HG02678 (cell line): ENCODE measurements around the gene TADA2A.

Experiments
- ATAC-seq: cut with Tn5 transposase; IDR thresholded peaks from one replicate; pipeline ENCODE4 v1.9.1; 2021; ENCODE audit warnings: mild to moderate bottlenecking, moderate library complexity; ENCODE audit not compliant: unreplicated experiment

Gene TADA2A, protein sequence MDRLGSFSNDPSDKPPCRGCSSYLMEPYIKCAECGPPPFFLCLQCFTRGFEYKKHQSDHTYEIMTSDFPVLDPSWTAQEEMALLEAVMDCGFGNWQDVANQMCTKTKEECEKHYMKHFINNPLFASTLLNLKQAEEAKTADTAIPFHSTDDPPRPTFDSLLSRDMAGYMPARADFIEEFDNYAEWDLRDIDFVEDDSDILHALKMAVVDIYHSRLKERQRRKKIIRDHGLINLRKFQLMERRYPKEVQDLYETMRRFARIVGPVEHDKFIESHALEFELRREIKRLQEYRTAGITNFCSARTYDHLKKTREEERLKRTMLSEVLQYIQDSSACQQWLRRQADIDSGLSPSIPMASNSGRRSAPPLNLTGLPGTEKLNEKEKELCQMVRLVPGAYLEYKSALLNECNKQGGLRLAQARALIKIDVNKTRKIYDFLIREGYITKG

DNA sequence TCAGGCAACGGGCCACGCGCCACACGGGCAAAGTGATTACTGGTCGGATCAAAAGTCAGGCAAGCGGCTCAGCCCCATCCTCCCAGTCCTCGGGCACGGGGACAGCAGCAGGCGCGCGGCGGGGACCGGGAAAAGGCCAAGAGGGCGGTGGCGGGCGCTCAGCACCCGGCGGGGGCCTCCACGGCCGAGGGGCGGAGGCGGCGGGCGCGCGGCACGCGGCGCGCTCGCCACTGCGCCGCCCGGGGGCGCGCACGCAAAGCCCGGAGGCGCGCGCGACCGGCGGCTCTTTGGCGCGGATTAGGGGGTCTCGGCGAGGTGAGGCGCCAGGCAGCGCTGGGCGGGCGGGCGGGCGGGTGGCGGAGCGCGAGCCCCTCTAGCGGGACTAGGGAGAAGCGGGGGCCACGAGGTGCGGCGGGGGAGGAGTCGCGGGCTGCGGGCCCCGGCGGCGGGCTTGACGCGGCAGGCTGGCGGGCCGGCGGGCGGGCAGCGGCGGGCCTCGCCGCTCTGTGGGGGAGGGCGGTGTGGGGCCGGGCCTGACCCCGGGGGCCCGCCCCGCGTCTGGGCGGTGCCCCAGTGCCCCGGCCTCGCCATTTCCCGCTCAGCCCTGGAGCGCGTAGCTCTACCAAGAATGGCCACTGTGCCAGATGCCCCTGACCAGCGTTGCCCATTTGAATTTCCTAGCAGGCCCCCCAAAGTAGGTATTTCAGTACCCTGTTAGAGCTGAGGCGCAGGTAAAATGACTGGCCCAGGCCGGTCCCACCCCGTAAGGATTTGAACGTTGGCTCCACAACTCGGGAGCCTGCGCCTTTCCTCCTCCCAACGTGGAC, at the start of gene TADA2A, which contains the start of gene ACACA:
TADA2A (plus strand) TSS at position 252 of the 827 bp plus-strand sequence. CDS start 4,480 bp downstream, outside the sequence.
ACACA (minus strand) TSS at position 202 of the 827 bp plus-strand sequence. CDS start 537 bp downstream, outside the sequence.
- ATAC-seq, result peak; percentile 84

DNA sequence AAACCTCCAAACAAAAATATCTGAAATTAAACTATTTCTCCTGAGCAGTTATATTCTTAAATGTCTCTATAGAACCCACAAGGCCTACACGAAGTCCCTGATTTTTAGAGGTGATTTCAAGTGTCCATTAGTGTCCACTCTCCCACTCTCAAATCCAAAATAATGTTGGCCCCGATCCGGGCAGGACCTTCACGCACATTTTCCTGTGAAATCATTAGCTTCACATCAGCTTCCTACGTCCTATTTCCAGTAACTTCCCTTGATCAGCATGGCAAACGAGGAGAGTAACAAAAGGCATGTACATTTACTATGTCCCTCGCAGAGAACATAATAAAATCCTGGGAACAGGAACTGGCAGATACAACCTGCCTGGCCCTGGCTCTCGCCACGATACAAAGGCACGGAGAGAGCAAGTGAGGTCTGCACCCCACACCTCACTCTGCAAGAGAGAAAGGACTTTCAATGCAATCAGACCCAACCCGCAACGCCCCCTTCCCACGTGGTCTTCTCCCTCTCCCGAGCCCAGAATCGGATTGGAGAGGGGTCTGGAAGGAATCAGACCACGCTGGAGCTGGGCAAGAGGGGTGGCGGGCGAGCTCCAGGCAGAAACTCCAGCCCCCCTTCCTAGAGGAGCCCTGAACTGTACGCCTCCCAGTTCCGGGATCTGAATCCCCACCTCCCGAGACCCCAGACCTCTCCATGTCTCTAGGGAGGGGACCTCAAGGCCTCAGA, 48.4 kb upstream of the TADA2A start:
- peak; percentile 16 for ATAC-seq

DNA sequence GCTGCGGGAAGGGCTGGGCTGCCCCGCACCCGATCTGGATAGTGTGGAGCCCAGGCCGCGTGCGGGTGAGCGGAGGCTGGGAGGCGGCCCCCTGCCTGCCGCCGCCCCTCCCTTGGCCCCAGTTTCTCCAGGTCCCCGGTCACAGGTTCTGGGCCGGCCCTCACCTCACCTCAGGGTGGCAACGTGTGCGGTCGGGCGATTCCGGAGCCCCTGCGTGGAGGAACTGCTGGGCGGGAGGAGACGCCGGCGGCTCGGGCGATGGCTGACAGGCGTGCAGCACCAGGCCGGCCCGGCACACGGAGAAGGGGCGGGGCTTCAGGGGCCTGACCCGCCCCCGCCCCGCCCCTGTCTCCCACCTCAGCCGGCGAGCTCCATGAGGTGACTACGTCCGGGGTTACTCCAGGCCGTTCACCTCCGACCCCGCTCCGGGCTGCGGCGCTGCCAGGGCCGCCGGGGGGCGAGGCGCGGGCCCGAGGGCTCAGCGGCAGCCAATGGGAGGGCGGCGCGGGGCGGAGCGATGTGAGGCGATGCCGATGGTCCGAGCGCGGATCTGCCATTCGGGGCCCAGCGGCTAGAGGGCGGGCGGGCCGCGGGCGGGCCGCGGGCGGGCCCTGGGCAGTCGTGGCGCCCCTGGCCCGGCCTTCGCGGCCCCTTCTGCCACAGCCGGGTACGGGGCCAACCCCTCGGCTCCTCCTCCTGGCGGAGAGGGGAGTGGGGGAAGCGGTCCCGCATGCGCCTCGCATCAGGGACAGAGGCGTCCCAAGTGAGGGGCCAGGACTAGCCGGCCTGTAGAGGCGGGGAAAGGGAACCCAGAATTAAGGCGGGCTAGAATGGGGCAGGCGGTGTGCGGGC, 47.6 kb upstream of the TADA2A start:
- ATAC-seq, result peak; percentile 92

DNA sequence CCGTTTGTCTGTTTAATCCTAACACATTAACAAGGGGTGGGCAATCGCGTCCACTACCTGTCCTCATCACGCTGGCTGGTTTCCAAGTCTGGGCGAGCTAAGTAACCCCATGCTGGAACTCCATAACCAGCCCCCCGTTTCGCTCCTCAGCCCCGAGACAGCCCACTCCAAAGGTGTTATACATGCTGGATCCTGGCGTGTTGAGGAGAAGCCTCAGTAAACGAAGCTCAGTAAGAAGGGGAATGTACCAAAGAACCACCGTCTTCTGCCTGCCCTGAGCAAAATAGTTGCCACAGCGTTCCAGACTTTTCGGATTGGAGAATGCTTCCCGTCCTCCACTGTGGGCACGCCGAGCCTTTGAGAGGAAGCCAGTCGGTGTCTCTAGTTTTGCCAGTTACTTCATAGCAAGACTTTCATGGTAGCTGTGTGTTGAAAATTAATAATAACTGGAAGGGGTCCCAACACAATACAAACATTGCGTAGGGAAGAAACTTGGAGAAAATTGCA, 47.0 kb upstream of the TADA2A start:
- no peak for ATAC-seq

DNA sequence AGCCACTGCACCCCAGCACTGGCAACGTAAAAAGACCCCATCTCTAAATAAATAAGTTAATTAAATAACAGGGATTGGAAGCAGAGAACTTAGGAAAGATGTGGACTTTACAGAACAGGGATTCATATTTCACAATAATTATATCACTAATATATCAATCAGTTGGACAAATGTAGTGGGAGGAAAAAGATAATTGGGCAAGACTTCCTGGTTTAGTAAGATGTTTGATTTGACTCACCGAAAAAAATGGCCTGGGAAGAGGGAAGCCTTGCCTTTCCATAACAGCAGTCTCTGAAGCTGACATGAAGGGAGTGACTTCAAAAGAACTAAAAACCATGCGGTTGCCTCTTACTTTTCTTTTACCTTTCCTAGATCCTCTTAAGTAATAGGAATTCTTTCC, 46.1 kb upstream of the TADA2A start:
- ATAC-seq, result no peak

DNA sequence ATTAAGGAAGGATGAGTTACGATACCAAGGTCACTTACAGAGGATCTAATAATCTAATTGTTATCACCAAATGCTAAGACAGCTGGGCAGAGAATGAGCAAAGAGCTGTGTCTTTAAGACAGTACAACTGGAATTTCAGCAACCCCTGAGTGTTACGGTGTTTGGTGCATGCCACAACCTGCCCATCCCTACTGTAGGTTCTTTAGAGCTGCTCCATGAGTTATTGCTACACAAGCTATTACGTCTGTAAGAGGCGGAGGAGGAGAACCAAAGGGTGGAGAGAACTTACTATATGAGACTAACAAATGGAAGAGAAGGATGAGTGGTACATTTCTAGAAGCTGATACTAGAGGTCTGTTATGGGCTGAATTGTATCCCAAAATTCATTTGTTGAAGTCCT, 45.1 kb upstream of the TADA2A start:
- no peak for ATAC-seq

DNA sequence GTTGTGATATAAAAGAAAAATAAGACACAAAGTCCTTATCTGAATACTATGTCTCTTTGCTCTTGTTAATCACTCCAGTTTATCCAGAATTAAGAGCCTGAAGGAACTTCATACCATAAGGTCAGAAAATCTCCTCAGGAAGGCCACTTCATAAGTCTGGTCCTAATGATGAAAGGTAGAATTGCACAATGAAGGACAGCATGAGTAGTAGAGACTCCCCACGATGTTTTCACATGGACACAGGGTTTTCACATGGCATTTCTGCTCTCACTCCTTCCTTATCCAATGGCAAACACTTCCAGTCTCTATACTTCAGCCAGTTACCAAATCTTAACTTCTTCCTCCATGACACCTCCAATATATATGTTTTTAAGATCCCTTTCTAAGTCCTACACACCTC, 41.1 kb upstream of the TADA2A start:
- no peak for ATAC-seq

DNA sequence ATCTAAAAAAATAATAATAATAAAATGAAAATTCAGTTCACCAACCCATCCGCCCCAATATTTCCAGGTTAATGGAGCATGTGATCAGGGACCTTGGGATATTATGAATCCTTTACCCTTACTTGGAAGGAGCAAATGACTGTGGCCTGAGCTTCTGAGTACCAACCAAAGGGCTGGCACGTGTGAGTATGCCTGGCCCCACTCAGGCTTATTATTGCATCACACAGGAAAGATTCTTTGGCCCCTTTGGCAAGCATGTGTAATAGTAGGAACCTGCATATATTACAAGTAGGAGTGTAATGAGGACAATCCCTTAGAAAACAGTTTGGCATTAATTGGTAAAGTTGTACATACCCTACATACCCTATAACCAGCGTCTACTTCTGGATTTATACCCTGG, 38.1 kb upstream of the TADA2A start:
- no peak for ATAC-seq

DNA sequence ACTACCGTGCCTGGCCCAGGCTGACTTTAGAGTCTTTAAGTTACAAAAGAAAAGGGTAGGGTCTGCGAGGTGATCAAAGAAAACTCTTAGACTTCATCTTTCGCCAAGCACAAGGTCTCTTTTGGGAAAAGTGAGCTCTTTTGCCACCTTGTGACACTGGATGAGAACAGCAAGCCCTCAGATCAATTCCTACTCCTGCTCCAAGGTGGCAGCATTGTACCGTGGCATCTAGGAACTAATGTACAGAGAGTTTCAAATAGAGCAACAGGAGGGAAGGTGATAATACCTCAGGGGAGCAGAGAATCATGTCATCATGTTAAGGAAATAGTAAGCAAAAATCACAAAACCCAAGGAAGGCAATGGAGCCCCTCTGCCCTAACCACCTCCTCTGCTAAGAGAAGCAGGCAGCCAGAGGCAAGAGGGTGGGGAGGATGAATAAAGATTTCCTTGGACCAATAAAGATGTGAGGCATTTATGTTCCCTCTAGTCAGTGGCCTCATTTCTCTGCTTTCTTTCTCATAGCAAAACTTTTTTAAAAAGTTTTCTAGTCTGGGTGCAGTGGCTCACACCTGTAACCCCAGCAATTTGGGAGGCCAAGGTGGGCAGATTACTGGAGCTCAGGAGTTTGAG, 33.0 kb upstream of the TADA2A start:
- peak; percentile 72 for ATAC-seq

DNA sequence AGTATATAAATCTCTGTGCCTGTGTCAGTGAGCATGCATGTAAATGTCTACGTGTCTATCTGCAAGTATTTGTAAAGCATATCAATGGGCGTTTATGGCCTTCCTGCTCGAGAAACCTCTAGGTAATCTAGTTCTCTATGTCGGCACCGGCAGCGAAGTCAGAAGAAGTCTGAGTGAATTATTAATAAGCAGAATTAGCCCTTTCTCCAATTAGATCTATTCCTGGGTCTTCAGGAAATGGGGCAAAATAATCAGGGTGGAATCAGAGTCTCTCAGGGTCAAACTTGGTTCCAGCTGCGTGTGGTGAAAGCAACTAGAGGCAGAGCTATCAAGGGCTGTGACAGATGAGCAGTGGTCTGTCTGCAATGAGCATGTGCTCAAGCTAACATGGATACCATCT, 31.0 kb upstream of the TADA2A start, which contains the start of gene C17orf78:
C17orf78 (plus strand) TSS at position 280 of the 400 bp plus-strand sequence; CDS start at position 388, 108 bp downstream.
- ATAC-seq, result no peak

DNA sequence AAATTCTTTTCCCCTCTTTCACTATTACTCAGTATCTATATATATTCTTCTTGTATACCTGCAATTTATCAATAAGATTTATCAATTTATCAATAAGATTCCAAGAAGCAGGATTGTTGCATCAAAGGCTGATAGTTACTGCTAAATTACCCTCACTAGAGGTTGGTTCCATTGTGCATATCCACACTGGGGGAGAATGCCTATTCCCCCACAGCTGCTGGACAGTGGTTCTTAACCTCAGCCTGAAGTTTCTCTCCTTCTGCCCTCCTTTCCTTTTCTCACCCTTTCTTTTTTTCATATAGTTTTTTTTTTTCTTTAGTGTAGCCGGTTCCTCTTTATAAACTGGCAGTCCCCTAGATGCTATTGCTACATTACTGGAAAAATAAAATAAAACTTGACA, 24.6 kb upstream of the TADA2A start:
- no peak for ATAC-seq

DNA sequence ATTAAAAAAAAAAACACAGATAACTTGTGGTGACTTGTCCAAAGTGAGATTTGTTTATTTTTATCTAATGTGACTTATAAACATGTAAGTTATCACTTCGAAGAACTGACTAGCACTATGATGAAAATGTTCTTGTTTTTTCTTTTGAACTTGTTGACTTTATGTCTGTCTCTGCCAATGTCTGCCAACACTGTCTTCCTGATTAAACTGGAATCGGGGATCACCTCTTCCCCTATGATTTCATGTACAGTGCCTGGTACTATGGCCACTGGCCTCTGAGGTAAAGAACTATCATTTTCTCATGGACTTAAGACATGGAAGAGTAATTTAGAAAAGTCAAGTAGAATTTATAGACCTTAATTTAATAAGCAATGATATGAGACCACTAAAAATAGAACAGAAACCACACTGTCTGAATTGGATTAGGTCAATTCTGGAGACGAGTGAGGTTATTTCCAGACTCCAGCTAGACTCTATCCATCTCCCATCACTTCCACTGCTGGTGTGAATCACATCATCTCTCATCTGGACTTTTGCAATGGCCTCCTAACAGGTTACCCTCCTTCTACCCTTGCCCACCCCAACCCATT, 22.0 kb upstream of the TADA2A start:
- ATAC-seq, result no peak

DNA sequence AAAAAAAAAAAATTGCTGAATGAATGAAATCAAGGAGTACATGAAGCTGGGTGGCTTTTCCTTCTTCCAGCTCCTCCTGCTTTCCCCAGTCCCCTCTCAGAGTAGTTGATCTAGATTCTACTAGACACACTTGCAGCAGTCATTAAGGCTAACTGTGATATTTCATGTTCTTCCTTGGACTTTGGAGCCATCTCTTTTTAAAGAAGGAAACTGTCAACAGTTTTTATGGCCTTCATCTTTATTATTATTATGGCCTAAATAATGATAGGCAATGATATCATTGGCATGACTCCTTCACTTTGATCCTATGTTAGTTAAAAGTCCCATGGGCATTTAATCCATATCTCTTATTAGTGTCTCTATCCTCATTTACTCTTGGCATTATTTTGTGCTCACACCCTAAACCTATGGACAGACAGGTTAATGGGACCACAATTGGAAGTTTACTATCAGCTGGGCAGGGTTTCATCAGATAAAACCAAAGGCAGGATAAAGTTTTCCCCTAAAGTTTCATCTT, 21.2 kb upstream of the TADA2A start:
- no peak for ATAC-seq

DNA sequence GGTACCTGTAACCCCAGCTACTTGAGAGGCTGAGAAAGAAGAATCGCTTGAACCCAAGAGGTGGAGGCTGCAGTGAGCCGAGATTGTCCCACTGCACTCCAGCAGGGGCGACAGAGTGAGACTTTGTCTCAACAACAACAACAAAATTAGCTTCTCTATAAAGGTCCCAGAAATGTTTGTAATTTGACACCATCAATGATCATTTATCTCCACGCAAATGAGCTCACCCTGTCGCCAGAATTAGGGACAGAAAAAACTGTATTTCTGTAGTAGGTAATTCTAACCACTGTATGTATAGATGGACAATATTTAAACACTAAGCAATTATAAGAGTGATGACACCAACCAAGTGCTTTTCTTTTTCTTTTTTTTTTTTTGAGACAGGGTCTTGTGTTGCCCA, 20.2 kb upstream of the TADA2A start:
- ATAC-seq, result no peak

DNA sequence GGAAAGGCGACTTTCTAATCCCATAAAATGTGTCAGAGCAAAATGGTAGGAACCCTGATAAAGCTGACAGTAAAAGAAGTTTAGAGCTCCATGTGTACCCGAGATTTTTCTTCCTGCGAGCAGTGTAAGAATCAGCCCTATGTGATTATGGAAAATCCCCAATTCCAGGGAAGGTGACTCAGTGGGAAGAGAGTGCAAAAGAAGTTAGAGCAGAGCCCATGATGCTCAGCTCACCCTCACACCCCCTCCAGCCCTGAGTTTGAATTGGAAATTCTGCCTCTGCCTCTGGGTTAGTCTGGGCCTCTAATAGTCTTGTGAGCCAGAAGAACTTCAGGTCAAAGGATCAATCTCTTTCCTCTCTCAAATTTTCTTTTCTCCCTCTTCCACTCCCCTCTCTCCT, 18.4 kb upstream of the TADA2A start:
- no peak for ATAC-seq

DNA sequence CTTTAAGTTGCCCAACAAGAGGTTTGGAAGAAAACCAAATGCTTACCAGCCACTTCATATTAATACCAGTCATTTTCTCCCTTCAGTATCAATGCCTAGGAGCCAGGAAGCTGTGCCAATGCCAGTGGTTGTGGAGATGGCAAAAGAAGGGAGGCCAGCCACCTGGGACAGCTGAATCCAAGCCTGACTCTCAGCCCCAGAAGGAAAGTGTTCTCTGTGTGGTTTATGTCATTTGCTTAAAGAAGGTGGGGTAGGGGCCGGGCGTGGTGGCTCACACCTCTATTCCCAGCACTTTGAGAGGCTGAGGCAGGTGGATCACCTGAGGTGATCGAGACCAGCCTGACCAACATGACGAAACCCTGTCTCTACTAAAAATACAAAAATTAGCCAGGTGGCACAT, 17.5 kb upstream of the TADA2A start:
- no peak for ATAC-seq

DNA sequence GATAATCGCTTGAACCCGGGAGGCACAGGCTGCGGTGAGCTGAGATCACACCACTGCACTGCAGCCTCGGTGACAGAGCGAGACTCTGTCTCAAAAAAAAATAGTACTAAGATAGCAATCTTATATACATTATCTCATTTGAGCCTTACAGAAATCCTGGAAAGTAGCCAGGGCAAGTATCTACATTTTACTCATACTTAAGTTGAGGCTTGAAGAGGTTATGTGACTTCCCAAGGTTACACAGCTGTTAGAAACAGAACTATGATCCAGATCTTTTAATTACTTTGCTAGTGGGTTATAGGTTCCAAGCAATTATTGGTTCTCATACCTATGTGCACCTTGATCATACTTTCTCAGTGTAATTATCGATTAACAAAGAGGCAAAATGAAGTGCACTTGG, 15.5 kb upstream of the TADA2A start:
- ATAC-seq, result no peak

DNA sequence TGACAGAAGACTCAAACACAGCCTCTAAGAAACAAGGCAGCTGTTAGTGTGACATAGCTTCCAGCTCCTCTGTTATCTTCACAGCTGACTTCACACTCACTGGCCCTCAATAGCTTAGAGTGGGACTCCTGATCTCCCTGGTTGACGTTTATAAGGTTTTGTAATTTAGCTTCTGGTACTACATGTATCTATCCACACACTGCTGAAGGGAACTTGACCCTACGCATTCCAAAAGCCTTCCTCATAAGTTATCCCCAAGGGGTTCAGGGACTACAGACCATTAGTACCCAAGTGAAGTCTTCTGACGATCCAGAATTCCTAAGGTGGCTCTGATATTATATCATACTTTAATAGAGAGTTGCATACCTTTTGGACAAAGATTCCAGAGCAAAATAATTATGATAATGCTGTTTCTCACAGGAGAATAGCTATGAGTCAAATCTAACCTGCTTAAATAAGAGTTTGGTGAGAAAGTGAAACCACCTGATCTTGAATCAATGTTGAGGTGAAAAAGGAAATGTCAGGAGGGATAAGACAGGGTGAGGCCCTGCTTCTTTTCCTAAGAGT, 14.6 kb upstream of the TADA2A start:
- ATAC-seq, result no peak

DNA sequence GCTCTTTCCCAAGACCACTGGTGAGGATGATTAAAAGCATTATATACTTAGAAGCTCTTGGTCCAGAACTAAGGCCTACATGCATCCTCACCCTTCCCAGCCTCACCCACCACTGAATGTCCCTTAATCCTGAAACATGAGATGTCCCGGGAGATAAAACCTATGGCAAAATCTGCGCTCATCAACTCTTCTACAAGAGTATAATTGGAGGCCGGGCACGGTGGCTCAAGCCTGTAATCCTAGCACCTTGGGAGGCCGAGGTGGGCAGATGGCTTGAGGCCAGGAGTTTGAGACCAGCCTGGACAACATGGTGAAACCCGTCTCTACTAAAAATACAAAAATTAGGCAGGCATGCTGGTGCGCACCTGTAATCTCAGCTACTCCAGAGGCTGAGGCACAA, 13.3 kb upstream of the TADA2A start:
- no peak for ATAC-seq
